Measurements from ENCODE around the gene C19orf44. TPM values are rescaled to one million over a fixed set of nuclear protein-coding genes. Genes with fewer than 3 reads are reported as not detected.
"Not testable (repeated sequence)": the region's sequence is repeated elsewhere in the genome, so short reads cannot be mapped to it uniquely, and the experiment has no call there.

The C19orf44 gene
- total RNA-seq, 1 donor from 2014 or later: 5.3 TPM

- Mint-ChIP-seq H3K4me1 (ENCODE audit: unreplicated experiment) (no peaks in the 10 kb centered on the region), H3K4me3 (ENCODE audit: unreplicated experiment) (no peak overlapping the region), H3K36me3 (ENCODE audit: unreplicated experiment) (peaks cover 4% of the 10 kb centered on the region), H3K27ac (ENCODE audit: unreplicated experiment) (no peak overlapping the region), H3K27me3 (ENCODE audit: unreplicated experiment) (no peaks in the 10 kb centered on the region), H3K9me3 (ENCODE audit: unreplicated experiment) (no peaks in the 10 kb centered on the region)
- no peak for DNase-seq (ENCODE audit: extremely low spot score, unreplicated experiment)
- no peak for TF ChIP-seq CTCF (IDR thresholded peaks at IDR 0.05)
These were observed 13.2 kb downstream of the C19orf44 start for GRCh38 chr19:16509141-16510061.

GRCh38 chr19:16512611-16513010 is 16.4 kb downstream of the C19orf44 start:
- not testable (repeated sequence) for H3K4me3 Mint-ChIP-seq (ENCODE audit: unreplicated experiment); H3K4me1 Mint-ChIP-seq (ENCODE audit: unreplicated experiment); H3K27ac Mint-ChIP-seq (ENCODE audit: unreplicated experiment); H3K36me3 Mint-ChIP-seq (ENCODE audit: unreplicated experiment); H3K27me3 Mint-ChIP-seq (ENCODE audit: unreplicated experiment); DNase-seq (ENCODE audit: extremely low spot score, unreplicated experiment); H3K9me3 Mint-ChIP-seq (ENCODE audit: unreplicated experiment)

- Mint-ChIP-seq H3K4me1 (ENCODE audit: unreplicated experiment) (no peaks in the 10 kb centered on the region), H3K36me3 (ENCODE audit: unreplicated experiment) (peaks cover 24% of the 10 kb centered on the region), H3K27me3 (ENCODE audit: unreplicated experiment) (no peaks in the 10 kb centered on the region), H3K9me3 (ENCODE audit: unreplicated experiment) (no peaks in the 10 kb centered on the region), H3K4me3 (ENCODE audit: unreplicated experiment) (no peak overlapping the region), H3K27ac (ENCODE audit: unreplicated experiment) (no peak overlapping the region)
- no peak for DNase-seq (ENCODE audit: extremely low spot score, unreplicated experiment)
- no peak for TF ChIP-seq CTCF (IDR thresholded peaks at IDR 0.05)
These were observed 18.3 kb downstream of the C19orf44 start for GRCh38 chr19:16514383-16515019.

- Mint-ChIP-seq H3K36me3 (ENCODE audit: unreplicated experiment) (peaks cover 35% of the 10 kb centered on the region), H3K9me3 (ENCODE audit: unreplicated experiment) (no peaks in the 10 kb centered on the region), H3K4me3 (ENCODE audit: unreplicated experiment) (no peak overlapping the region), H3K27me3 (ENCODE audit: unreplicated experiment) (no peaks in the 10 kb centered on the region), H3K27ac (ENCODE audit: unreplicated experiment) (no peak overlapping the region), H3K4me1 (ENCODE audit: unreplicated experiment) (no peaks in the 10 kb centered on the region)
- DNase-seq (ENCODE audit: extremely low spot score, unreplicated experiment): no peak
- TF ChIP-seq CTCF (IDR thresholded peaks at IDR 0.05): no peak
These were observed 20.2 kb downstream of the C19orf44 start for GRCh38 chr19:16516381-16516780.

- Mint-ChIP-seq H3K9me3 (ENCODE audit: unreplicated experiment) (no peaks in the 10 kb centered on the region), H3K4me3 (ENCODE audit: unreplicated experiment) (no peak overlapping the region), H3K27me3 (ENCODE audit: unreplicated experiment) (no peaks in the 10 kb centered on the region), H3K27ac (ENCODE audit: unreplicated experiment) (no peak overlapping the region), H3K36me3 (ENCODE audit: unreplicated experiment) (peaks cover 35% of the 10 kb centered on the region), H3K4me1 (ENCODE audit: unreplicated experiment) (no peaks in the 10 kb centered on the region)
- no peak for DNase-seq (ENCODE audit: extremely low spot score, unreplicated experiment)
- no peak for TF ChIP-seq CTCF (IDR thresholded peaks at IDR 0.05)
These were observed 20.9 kb downstream of the C19orf44 start for GRCh38 chr19:16516923-16517610.
